ENCODE data around the gene LRRC56.

The LRRC56 gene

GRCh38 chr11:507727-508515 lies 29.4 kb upstream of the LRRC56 start:
- TF ChIP-seq REST (IDR thresholded peaks at IDR 0.05; ENCODE audit: insufficient replicate concordance, low read depth) (no peak), POLR2AphosphoS5 (IDR thresholded peaks at IDR 0.05; ENCODE audit: low read depth) (no peak), CTCF (IDR thresholded peaks at IDR 0.05; ENCODE audit: insufficient read depth, low read length) (no peak), GABPA (IDR thresholded peaks at IDR 0.05; ENCODE audit: low read depth) (no peak), SPI1 (IDR thresholded peaks at IDR 0.05; ENCODE audit: borderline replicate concordance, low read depth) (no peak)
- no peak for DNase-seq (ENCODE audit: low read depth in 1 of 2, low spot score in 1 of 2)
- H3K4me3 ChIP-seq (replicated peaks; ENCODE audit: insufficient read depth, low read length) = peak overlapping the region; percentile 59
- H3K27me3 ChIP-seq (ENCODE audit: insufficient read depth, poor library complexity, severe bottlenecking) = no peaks in the 10 kb centered on the region
- H3K27ac ChIP-seq (replicated peaks) = peak overlapping the region; percentile 72

- H3K27ac ChIP-seq (replicated peaks) = no peak overlapping the region
- H3K4me3 ChIP-seq (replicated peaks; ENCODE audit: insufficient read depth, low read length) = no peak overlapping the region
- no peaks in the 10 kb centered on the region for H3K27me3 ChIP-seq (ENCODE audit: insufficient read depth, poor library complexity, severe bottlenecking)
- TF ChIP-seq POLR2AphosphoS5 (IDR thresholded peaks at IDR 0.05; ENCODE audit: low read depth) (no peak), SPI1 (IDR thresholded peaks at IDR 0.05; ENCODE audit: borderline replicate concordance, low read depth) (no peak), REST (IDR thresholded peaks at IDR 0.05; ENCODE audit: insufficient replicate concordance, low read depth) (no peak), GABPA (IDR thresholded peaks at IDR 0.05; ENCODE audit: low read depth) (no peak), CTCF (IDR thresholded peaks at IDR 0.05; ENCODE audit: insufficient read depth, low read length) (no peak)
- DNase-seq (ENCODE audit: low read depth in 1 of 2, low spot score in 1 of 2) = no peak
Measured at GRCh38 chr11:508956-509355, 28.4 kb upstream of the LRRC56 start.

- no peak overlapping the region for H3K27ac ChIP-seq (replicated peaks)
- TF ChIP-seq REST (IDR thresholded peaks at IDR 0.05; ENCODE audit: insufficient replicate concordance, low read depth) = no peak
- TF ChIP-seq GABPA (IDR thresholded peaks at IDR 0.05; ENCODE audit: low read depth) = no peak
- no peak for TF ChIP-seq CTCF (IDR thresholded peaks at IDR 0.05; ENCODE audit: insufficient read depth, low read length)
- no peak for TF ChIP-seq SPI1 (IDR thresholded peaks at IDR 0.05; ENCODE audit: borderline replicate concordance, low read depth)
- no peak for TF ChIP-seq POLR2AphosphoS5 (IDR thresholded peaks at IDR 0.05; ENCODE audit: low read depth)
- no peaks in the 10 kb centered on the region for H3K27me3 ChIP-seq (ENCODE audit: insufficient read depth, poor library complexity, severe bottlenecking)
- no peak for DNase-seq (ENCODE audit: low read depth in 1 of 2, low spot score in 1 of 2)
- no peak overlapping the region for H3K4me3 ChIP-seq (replicated peaks; ENCODE audit: insufficient read depth, low read length)
Measured at GRCh38 chr11:512761-513595, 24.3 kb upstream of the LRRC56 start.

All from HL-60 (cell line).